Neural cell (in vitro differentiated cells): ENCODE results near the gene TTLL5.

Source experiments
- EP300 ChIP-seq: fragments of 450-650 bp; conservative IDR thresholded peaks from 2 replicates; pipeline ENCODE4 v1.6.1; 2014; ENCODE audit warnings: antibody characterized with exemption, mild to moderate bottlenecking, moderate library complexity; ENCODE audit not compliant: poor library complexity, severe bottlenecking
- EZH2 ChIP-seq: fragments of 200-600, 300-800 bp; shearing (Covaris generic), sonication (generic); IDR thresholded peaks from 2 replicates; pipeline ENCODE4 v1.6.1; 2014; ENCODE audit warnings: antibody characterized with exemption, low read length, borderline replicate concordance, mild to moderate bottlenecking; ENCODE audit not compliant: insufficient read depth, poor library complexity, severe bottlenecking
- POLR2AphosphoS5 ChIP-seq: IDR thresholded peaks from 2 replicates; pipeline ENCODE4 v1.6.1; 2012
- RAD21 ChIP-seq: fragments of 450-650 bp; conservative IDR thresholded peaks from 2 replicates; pipeline ENCODE4 v1.6.1; 2014; ENCODE audit warnings: antibody characterized with exemption, mild to moderate bottlenecking, moderate library complexity
- TF ChIP-seq, protein P1 (sequence below): fragments of 450-650 bp; IDR thresholded peaks from 2 replicates; pipeline ENCODE4 v1.5.1; 2014; ENCODE audit warnings: antibody characterized with exemption, mild to moderate bottlenecking, moderate library complexity; ENCODE audit not compliant: poor library complexity, severe bottlenecking

- TF ChIP-seq, protein P1, sequence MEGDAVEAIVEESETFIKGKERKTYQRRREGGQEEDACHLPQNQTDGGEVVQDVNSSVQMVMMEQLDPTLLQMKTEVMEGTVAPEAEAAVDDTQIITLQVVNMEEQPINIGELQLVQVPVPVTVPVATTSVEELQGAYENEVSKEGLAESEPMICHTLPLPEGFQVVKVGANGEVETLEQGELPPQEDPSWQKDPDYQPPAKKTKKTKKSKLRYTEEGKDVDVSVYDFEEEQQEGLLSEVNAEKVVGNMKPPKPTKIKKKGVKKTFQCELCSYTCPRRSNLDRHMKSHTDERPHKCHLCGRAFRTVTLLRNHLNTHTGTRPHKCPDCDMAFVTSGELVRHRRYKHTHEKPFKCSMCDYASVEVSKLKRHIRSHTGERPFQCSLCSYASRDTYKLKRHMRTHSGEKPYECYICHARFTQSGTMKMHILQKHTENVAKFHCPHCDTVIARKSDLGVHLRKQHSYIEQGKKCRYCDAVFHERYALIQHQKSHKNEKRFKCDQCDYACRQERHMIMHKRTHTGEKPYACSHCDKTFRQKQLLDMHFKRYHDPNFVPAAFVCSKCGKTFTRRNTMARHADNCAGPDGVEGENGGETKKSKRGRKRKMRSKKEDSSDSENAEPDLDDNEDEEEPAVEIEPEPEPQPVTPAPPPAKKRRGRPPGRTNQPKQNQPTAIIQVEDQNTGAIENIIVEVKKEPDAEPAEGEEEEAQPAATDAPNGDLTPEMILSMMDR, result no peak
- no peak for TF ChIP-seq EZH2
- TF ChIP-seq EP300, result no peak
- no peak for TF ChIP-seq POLR2AphosphoS5
- no peak for TF ChIP-seq RAD21
These were observed 123.3 kb downstream of the TTLL5 start for GRCh38 chr14:75784314-75784686.
